ENCODE results near the gene FAM186B.

DNA sequence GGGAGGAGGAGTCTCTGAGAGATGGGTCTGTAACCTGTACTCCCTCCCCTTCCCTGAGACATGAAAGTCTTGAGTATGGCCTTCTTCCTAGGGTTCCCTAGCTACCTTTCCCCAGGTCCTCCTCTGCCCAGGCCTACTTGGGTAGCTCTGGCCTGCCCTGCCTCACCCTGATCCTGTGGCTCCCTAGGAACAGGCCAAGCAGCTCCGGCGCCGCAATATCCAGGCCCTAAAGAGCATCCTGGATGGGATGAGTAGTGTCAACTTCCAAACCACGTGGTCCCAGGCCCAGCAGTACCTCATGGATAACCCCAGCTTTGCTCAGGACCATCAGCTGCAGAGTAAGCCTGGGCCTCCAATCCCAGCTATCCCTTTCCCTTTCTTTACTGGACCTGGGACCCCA lies 30.2 kb upstream of the FAM186B start:
- no peak for TF ChIP-seq CTCF (IDR thresholded peaks at IDR 0.05; ENCODE audit: poor library complexity)
- TF ChIP-seq EZH2phosphoT487 (IDR thresholded peaks at IDR 0.05; ENCODE audit: low read depth, severe bottlenecking, unreplicated experiment) = no peak

All from hepatocyte (in vitro differentiated cells).